ENCODE results near the gene PRKD1.

- TF ChIP-seq, protein P1, sequence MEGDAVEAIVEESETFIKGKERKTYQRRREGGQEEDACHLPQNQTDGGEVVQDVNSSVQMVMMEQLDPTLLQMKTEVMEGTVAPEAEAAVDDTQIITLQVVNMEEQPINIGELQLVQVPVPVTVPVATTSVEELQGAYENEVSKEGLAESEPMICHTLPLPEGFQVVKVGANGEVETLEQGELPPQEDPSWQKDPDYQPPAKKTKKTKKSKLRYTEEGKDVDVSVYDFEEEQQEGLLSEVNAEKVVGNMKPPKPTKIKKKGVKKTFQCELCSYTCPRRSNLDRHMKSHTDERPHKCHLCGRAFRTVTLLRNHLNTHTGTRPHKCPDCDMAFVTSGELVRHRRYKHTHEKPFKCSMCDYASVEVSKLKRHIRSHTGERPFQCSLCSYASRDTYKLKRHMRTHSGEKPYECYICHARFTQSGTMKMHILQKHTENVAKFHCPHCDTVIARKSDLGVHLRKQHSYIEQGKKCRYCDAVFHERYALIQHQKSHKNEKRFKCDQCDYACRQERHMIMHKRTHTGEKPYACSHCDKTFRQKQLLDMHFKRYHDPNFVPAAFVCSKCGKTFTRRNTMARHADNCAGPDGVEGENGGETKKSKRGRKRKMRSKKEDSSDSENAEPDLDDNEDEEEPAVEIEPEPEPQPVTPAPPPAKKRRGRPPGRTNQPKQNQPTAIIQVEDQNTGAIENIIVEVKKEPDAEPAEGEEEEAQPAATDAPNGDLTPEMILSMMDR (IDR thresholded peaks at IDR 0.05) = no peak
- TF ChIP-seq POLR2AphosphoS5 (IDR thresholded peaks at IDR 0.05) = no peak
Observed at GRCh38 chr14:29928117-29928640, 532 bp upstream of the PRKD1 start.
